ENCODE measurements around the gene RUFY3. TPM values are rescaled to one million over a fixed set of nuclear protein-coding genes. Genes with fewer than 3 reads are reported as not detected.

RUFY3 gene
- total and polyA plus RNA-seq, 12 donors, result 41.8 to 141 (median 85.4) TPM

- H3K36me3 ChIP-seq (replicated peaks in 1 of 2), result no peaks in the 10 kb centered on the region
- no peak overlapping the region for H3K4me3 ChIP-seq
- H3K9me3 ChIP-seq (replicated peaks in 1 of 3), result no peaks in the 10 kb centered on the region
- H3K27me3 ChIP-seq, result no peaks in the 10 kb centered on the region
- peaks cover 6 to 13% of the 10 kb centered on the region in 2 donors for H3K4me1 ChIP-seq (replicated peaks in 1 of 2)
- intact Hi-C loops (cut with DNase I), result loop anchor here (10.0 kb wide), 3 partner anchors 52 to 152 kb away; partner anchors contain the start of genes DCK (in 1 of the 2) and MOB1B (in 1 of the 2)
- 65 to 83% (median 75%) methylated on average over 6 of the region's 6 CpGs for WGBS, 4 donors
- H3K27ac ChIP-seq, result peak overlapping the region in 3 of 5 donors; percentile 30 to 62 (median 51)
- no peak for DNase-seq
- no peak for TF ChIP-seq CTCF (IDR thresholded peaks at IDR 0.05)
- TF ChIP-seq POLR2A (IDR thresholded peaks at IDR 0.05), result no peak
Measured at GRCh38 chr4:70842761-70843435, 121.1 kb downstream of the RUFY3 start.

- H3K27me3 ChIP-seq, result no peaks in the 10 kb centered on the region
- TF ChIP-seq POLR2A (IDR thresholded peaks at IDR 0.05), result no peak
- TF ChIP-seq CTCF (IDR thresholded peaks at IDR 0.05), result no peak
- peak in 5 of 7 donors; percentile 46 to 65 (median 57) for DNase-seq
- no peaks in the 10 kb centered on the region for H3K9me3 ChIP-seq (replicated peaks in 1 of 3)
- H3K27ac ChIP-seq, result no peak overlapping the region
- H3K4me3 ChIP-seq, result no peak overlapping the region
- H3K4me1 ChIP-seq (replicated peaks in 1 of 2), result peaks cover 0 to 6% of the 10 kb centered on the region in 2 donors
- WGBS, 4 donors, result 64 to 67% (median 66%) methylated on average over 9 of the region's 9 CpGs
- intact Hi-C loops (cut with DNase I), result loop anchor here (10.0 kb wide), 3 partner anchors 51 to 151 kb away; partner anchors contain the start of genes DCK (in 1 of the 2) and MOB1B (in 1 of the 2)
- H3K36me3 ChIP-seq (replicated peaks in 1 of 2), result no peaks in the 10 kb centered on the region
Measured at GRCh38 chr4:70844180-70844579, 122.4 kb downstream of the RUFY3 start.

- no peaks in the 10 kb centered on the region for H3K36me3 ChIP-seq (replicated peaks in 1 of 2)
- no peak for TF ChIP-seq CTCF (IDR thresholded peaks at IDR 0.05)
- DNase-seq, result no peak
- no peak overlapping the region for H3K4me3 ChIP-seq
- H3K27ac ChIP-seq, result no peak overlapping the region
- H3K4me1 ChIP-seq (replicated peaks in 1 of 2), result no peaks in the 10 kb centered on the region
- intact Hi-C loops (cut with DNase I), result loop anchor here (10.0 kb wide), 3 partner anchors 46 to 146 kb away; partner anchors contain the start of genes DCK (in 1 of the 2) and MOB1B (in 1 of the 2)
- no peaks in the 10 kb centered on the region for H3K27me3 ChIP-seq
- 78 to 85% (median 82%) methylated on average over 5 of the region's 5 CpGs for WGBS, 4 donors
- H3K9me3 ChIP-seq (replicated peaks in 1 of 3), result no peaks in the 10 kb centered on the region
Measured at GRCh38 chr4:70849291-70849690, 127.5 kb downstream of the RUFY3 start.

GRCh38 chr4:70855464-70855863 lies 133.7 kb downstream of the RUFY3 start:
- 73 to 87% (median 82%) methylated on average over 2 of the region's 2 CpGs for WGBS, 4 donors
- Histone ChIP-seq H3K4me1 (replicated peaks in 1 of 2) (no peaks in the 10 kb centered on the region), H3K4me3 (no peak overlapping the region), H3K27ac (no peak overlapping the region), H3K9me3 (replicated peaks in 1 of 3) (no peaks in the 10 kb centered on the region), H3K27me3 (no peaks in the 10 kb centered on the region), H3K36me3 (replicated peaks in 1 of 2) (no peaks in the 10 kb centered on the region)
- intact Hi-C loops (cut with DNase I), result no loop called here
- no peak for TF ChIP-seq POLR2A (IDR thresholded peaks at IDR 0.05)
- no peak for TF ChIP-seq CTCF (IDR thresholded peaks at IDR 0.05)
- DNase-seq, result no peak

Small RNA genes within 50 kb of the gene (small RNA-seq; reads per million reads assigned to genes)
- 0 reads per million in 2 donors for gene RF00026
- gene RNU6-520P, result 0 reads per million in 2 donors
- gene RNU6-784P, result 0 to 1.2 reads per million in 2 donors
- gene RNU6-891P, result 0 reads per million in 2 donors

Other genes with a start within 250 kb of the RUFY3 start
- not detected for gene MUC7, start 249.8 kb upstream of the RUFY3 start, total RNA-seq
- not detected for gene MUC7, start 249.8 kb upstream of the RUFY3 start, polyA plus RNA-seq
- not detected for gene AMTN, start 203.4 kb upstream of the RUFY3 start, total RNA-seq
- not detected for gene AMTN, start 203.4 kb upstream of the RUFY3 start, polyA plus RNA-seq
- not detected for gene AMBN, start 129.7 kb upstream of the RUFY3 start, total RNA-seq
- not detected for gene AMBN, start 129.7 kb upstream of the RUFY3 start, polyA plus RNA-seq
- under 1 TPM in 1 of 9 donors, not detected in 8; 0.33 TPM for gene ENAM, start 93.2 kb upstream of the RUFY3 start, total RNA-seq
- under 1 TPM in 1 of 3 donors, not detected in 2; under 0.01 TPM for gene ENAM, start 93.2 kb upstream of the RUFY3 start, polyA plus RNA-seq
- 10 to 100 TPM in 1 of 9 donors, 1 to 10 TPM in 5, under 1 TPM in 2, not detected in 1; 0.11 to 24.9 (median 1.9) TPM for gene JCHAIN, start 55.5 kb upstream of the RUFY3 start, total RNA-seq
- gene JCHAIN, start 55.5 kb upstream of the RUFY3 start, polyA plus RNA-seq, result 100 to 1,000 TPM in 1 of 3 donors, 1 to 10 TPM in 1, under 1 TPM in 1; 0.98 to 124 (median 8.3) TPM
- gene UTP3, start 33.4 kb upstream of the RUFY3 start, total RNA-seq, result 10 to 100 TPM; 14.9 to 39.3 (median 23.1) TPM
- 10 to 100 TPM; 31.9 to 51.1 (median 34.0) TPM for gene UTP3, start 33.4 kb upstream of the RUFY3 start, polyA plus RNA-seq
- 100 to 1,000 TPM in 4 of 9 donors, 10 to 100 TPM in 5; 64.1 to 109 (median 95.5) TPM for gene GRSF1, start 117.9 kb downstream of the RUFY3 start, total RNA-seq
- 100 to 1,000 TPM in 1 of 3 donors, 10 to 100 TPM in 2; 35.6 to 149 (median 36.6) TPM for gene GRSF1, start 117.9 kb downstream of the RUFY3 start, polyA plus RNA-seq
- 10 to 100 TPM in 7 of 9 donors, 1 to 10 TPM in 2; 5.8 to 25.4 (median 16.2) TPM for gene MOB1B, start 180.4 kb downstream of the RUFY3 start, total RNA-seq
- gene MOB1B, start 180.4 kb downstream of the RUFY3 start, polyA plus RNA-seq, result 10 to 100 TPM in 1 of 3 donors, 1 to 10 TPM in 2; 3.5 to 15.7 (median 3.6) TPM

Measured in adrenal gland (tissue), 12 donors.